ENCODE results near the gene ZXDC. TPM values are rescaled to one million over a fixed set of nuclear protein-coding genes. Genes with fewer than 3 reads are reported as not detected.

Gene ZXDC
- total and polyA plus RNA-seq, 2 donors (not counting 3 experiments of a cell fraction or from before 2014, with no cell fraction given): 15.2 to 22.6 TPM

DNA sequence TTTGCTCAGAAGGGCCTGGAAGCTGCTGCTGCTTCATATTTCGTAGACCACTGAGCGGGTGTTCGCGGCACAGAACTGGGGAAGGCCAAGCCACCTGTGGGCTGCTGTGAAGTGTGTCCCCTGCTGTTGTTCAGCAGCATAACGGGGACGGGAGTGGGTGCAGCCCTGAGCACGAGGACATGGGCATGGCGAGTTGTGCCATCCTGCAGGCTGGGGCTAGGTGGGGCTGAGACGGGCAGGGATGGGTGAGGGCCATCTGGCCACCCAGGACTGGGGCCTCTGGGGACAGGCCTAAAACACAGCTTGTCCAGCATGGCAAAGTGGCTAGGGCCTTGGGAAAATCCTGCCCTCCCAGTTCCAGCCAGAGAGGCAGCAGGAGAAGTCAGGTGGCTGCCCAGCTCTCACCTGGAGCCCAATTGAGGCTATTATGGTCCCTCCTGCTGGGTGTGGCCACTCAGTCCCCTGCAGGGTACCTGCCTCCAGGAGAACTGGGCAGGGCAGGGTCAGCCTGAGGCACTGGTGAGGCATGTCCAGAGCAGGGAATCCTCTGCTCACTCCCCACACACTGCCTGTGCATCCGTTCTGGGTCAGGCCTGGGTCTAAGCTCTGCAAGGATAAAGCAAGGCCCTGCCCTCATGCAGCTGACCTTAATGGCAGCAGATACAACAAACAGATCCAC, 51.5 kb downstream of the ZXDC start:
- Histone ChIP-seq H3K27ac (ENCODE audit: insufficient read depth, low read depth, low read length) (no peak overlapping the region), H3K4me2 (ENCODE audit: insufficient read depth, low read length) (no peak overlapping the region), H3K9me1 (replicated peaks; ENCODE audit: control insufficient read depth, extremely low read depth, insufficient read depth, low read length) (no peaks in the 10 kb centered on the region), H3K9ac (replicated peaks; ENCODE audit: extremely low read depth, insufficient read depth, low read length) (no peak overlapping the region), H2AFZ (ENCODE audit: low read depth, low read length) (no peak overlapping the region), H3K9me3 (replicated peaks; ENCODE audit: control insufficient read depth, insufficient read depth, low read length) (no peaks in the 10 kb centered on the region), H3K79me2 (ENCODE audit: control insufficient read depth, insufficient read depth, low read length) (no peaks in the 10 kb centered on the region), H3K4me1 (ENCODE audit: control insufficient read depth, extremely low read depth, insufficient read depth, low read length) (no peaks in the 10 kb centered on the region), H3K36me3 (ENCODE audit: control insufficient read depth in 2 of 2, extremely low read depth in 1 of 2, insufficient read depth in 2 of 2, low read length in 2 of 2) (no peaks in the 10 kb centered on the region), H4K20me1 (replicated peaks; ENCODE audit: control insufficient read depth, extremely low read depth, insufficient read depth, low read length) (no peaks in the 10 kb centered on the region), H3K4me3 (replicated peaks in 1 of 3; ENCODE audit: insufficient read depth in 1 of 3, low read depth in 1 of 3, low read length in 3 of 3) (no peak overlapping the region), H3K27me3 (ENCODE audit: control insufficient read depth in 2 of 2, insufficient read depth in 2 of 2, low read length in 2 of 2) (no peaks in the 10 kb centered on the region)
- no peak for DNase-seq (ENCODE audit: low read depth, low spot score)
- ChIA-PET CTCF (no interaction called here), POLR2A (no interaction called here)
- no TSS peak for BruUV-seq (replicated peaks)
- TF ChIP-seq EZH2 (IDR thresholded peaks at IDR 0.05; ENCODE audit: borderline replicate concordance, low read depth, low read length, severe bottlenecking): no peak
- no peak for TF ChIP-seq POLR2A (IDR thresholded peaks at IDR 0.05; ENCODE audit: low read depth, low read length)
- TF ChIP-seq, protein P1, sequence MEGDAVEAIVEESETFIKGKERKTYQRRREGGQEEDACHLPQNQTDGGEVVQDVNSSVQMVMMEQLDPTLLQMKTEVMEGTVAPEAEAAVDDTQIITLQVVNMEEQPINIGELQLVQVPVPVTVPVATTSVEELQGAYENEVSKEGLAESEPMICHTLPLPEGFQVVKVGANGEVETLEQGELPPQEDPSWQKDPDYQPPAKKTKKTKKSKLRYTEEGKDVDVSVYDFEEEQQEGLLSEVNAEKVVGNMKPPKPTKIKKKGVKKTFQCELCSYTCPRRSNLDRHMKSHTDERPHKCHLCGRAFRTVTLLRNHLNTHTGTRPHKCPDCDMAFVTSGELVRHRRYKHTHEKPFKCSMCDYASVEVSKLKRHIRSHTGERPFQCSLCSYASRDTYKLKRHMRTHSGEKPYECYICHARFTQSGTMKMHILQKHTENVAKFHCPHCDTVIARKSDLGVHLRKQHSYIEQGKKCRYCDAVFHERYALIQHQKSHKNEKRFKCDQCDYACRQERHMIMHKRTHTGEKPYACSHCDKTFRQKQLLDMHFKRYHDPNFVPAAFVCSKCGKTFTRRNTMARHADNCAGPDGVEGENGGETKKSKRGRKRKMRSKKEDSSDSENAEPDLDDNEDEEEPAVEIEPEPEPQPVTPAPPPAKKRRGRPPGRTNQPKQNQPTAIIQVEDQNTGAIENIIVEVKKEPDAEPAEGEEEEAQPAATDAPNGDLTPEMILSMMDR (IDR thresholded peaks at IDR 0.05; ENCODE audit: extremely low read depth in 1 of 2, insufficient read depth in 1 of 2, low read depth in 1 of 2, low read length in 2 of 2): no peak
- TF ChIP-seq MYC (IDR thresholded peaks at IDR 0.05; ENCODE audit: low read depth, low read length): no peak
- no peak for TF ChIP-seq POLR2AphosphoS5 (IDR thresholded peaks at IDR 0.05; ENCODE audit: insufficient read depth, low read depth, low read length)
- TF ChIP-seq GATA2 (IDR thresholded peaks at IDR 0.05; ENCODE audit: insufficient read depth, insufficient read length, low read depth, low read length): no peak
- no peak for TF ChIP-seq JUN (IDR thresholded peaks at IDR 0.05; ENCODE audit: borderline replicate concordance, insufficient read depth, insufficient read length, low read depth)
- TF ChIP-seq, protein P2, sequence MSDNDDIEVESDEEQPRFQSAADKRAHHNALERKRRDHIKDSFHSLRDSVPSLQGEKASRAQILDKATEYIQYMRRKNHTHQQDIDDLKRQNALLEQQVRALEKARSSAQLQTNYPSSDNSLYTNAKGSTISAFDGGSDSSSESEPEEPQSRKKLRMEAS (IDR thresholded peaks at IDR 0.05; ENCODE audit: insufficient read depth, insufficient read length): no peak
- TF ChIP-seq FOS (IDR thresholded peaks at IDR 0.05; ENCODE audit: borderline replicate concordance, insufficient read depth, low read length): no peak
- FAIRE-seq: no peak
- dilution Hi-C loops (cut with MboI; ENCODE audit: extremely low pct_ligation_motif_present, low sequenced_read_pairs) (no loop called here), intact Hi-C loops (cut with micrococcal nuclease) (no loop called here)

All from endothelial cell of umbilical vein (primary cell).